Cardiac muscle cell (in vitro differentiated cells and primary cell): ENCODE data around the gene ADGB. TPM values are rescaled to one million over a fixed set of nuclear protein-coding genes. Genes with fewer than 3 reads are reported as not detected.

Experiments
- DNase-seq, 2 donors: peaks; one replicate each; pipeline versions ENCODE4 v3.0.0 to v3.0.0-alpha.2; 2010 to 2017; ENCODE audit warnings: low read depth in 1 of 2, low spot score in 1 of 2
- H3K27ac ChIP-seq: fragments of 200-600 bp; sonication (generic); 2 replicates; pipeline ENCODE4 v1.5.1; 2016
- H3K27me3 ChIP-seq: fragments of 200-600 bp; sonication (generic); 2 replicates; pipeline ENCODE4 v1.6.0; 2016; ENCODE audit warnings: control low read depth
- H3K36me3 ChIP-seq: fragments of 200-600 bp; sonication (generic); 2 replicates; pipeline ENCODE4 v1.5.1; 2016; ENCODE audit warnings: control low read depth
- H3K4me1 ChIP-seq: fragments of 200-600 bp; sonication (generic); 2 replicates; pipeline ENCODE4 v1.8.1; 2017; ENCODE audit warnings: low read depth, mild to moderate bottlenecking, mixed run types
- H3K4me3 ChIP-seq: fragments of 200-600 bp; sonication (generic); 2 replicates; pipeline ENCODE4 v1.5.1; 2016; ENCODE audit warnings: mild to moderate bottlenecking
- H3K9me3 ChIP-seq: fragments of 200-600 bp; sonication (generic); 2 replicates; pipeline ENCODE4 v1.5.1; 2017; ENCODE audit warnings: low read depth, mild to moderate bottlenecking, control low read depth
- CTCF ChIP-seq: IDR thresholded peaks from 2 replicates; pipeline ENCODE4 v1.5.1; 2012; ENCODE audit warnings: low read depth, mild to moderate bottlenecking, low read length
- polyA plus RNA-seq: library from polyadenylated mRNA; unstranded; fragments of >200 nt; fragmentation: Nextera tagmentation; extraction: Ambion mirVana; gene quantifications from 2 replicates; pipeline ENCODE4 v1.2.1, GENCODE V29; 2016
- total RNA-seq: library from RNA; depleted of rRNA; stranded (reverse); fragments of >200 nt; gene quantifications from 2 replicates; pipeline ENCODE4 v1.2.3, GENCODE V29; 2016

The ADGB gene
- total and polyA plus RNA-seq, 2 experiments from 2014 or later: not detected

- Histone ChIP-seq H3K4me3 (no peak overlapping the region), H3K4me1 (no peaks in the 10 kb centered on the region), H3K9me3 (no peaks in the 10 kb centered on the region), H3K36me3 (no peaks in the 10 kb centered on the region), H3K27me3 (no peaks in the 10 kb centered on the region), H3K27ac (no peak overlapping the region)
- no peak for DNase-seq
- TF ChIP-seq CTCF: no peak
Observed at GRCh38 chr6:146635165-146635564, 36.4 kb downstream of the ADGB start.

- no peak overlapping the region for H3K4me3 ChIP-seq
- DNase-seq: no peak
- no peaks in the 10 kb centered on the region for H3K9me3 ChIP-seq
- no peaks in the 10 kb centered on the region for H3K4me1 ChIP-seq
- no peaks in the 10 kb centered on the region for H3K36me3 ChIP-seq
- H3K27ac ChIP-seq: no peak overlapping the region
- TF ChIP-seq CTCF: no peak
- no peaks in the 10 kb centered on the region for H3K27me3 ChIP-seq
Observed at GRCh38 chr6:146636481-146636880, 37.7 kb downstream of the ADGB start.

- Histone ChIP-seq H3K4me1 (no peaks in the 10 kb centered on the region), H3K9me3 (no peaks in the 10 kb centered on the region)
Observed at GRCh38 chr6:146642921-146643320, 44.1 kb downstream of the ADGB start.

DNA sequence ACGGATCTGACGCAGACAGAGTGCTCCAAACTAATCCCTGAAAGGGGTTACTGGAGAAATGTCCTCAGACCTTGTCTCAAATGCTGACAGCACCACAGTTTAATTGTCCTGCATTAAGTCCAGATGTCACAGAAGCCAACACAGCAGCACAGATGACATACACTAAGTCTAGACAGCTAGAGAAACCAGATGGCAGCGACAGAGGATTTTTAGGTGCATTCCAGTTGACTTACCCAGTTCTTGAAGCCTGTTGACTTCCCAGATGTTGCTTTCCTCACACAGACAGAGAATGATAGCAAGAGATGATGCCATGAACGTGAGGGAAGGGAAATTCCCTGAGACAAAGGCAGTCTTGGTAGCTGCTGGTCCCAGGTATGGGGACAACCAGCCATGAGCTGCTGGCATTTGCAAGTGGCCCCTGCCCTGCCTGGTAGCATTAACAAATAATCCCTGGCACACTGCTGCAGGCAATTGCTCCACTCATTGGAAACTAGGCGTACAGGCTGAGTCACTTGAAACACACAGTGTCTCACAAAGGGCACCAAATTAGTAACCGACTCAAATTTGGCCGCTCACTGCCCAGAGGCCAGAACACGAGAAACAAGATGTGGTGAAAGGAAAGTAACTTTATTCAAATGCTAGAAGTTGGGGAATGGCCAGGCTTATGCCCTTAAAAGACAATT is 52.2 kb downstream of the ADGB start:
- DNase-seq: no peak
- H3K4me3 ChIP-seq: no peak overlapping the region
- no peaks in the 10 kb centered on the region for H3K9me3 ChIP-seq
- no peak for TF ChIP-seq CTCF
- H3K4me1 ChIP-seq: no peaks in the 10 kb centered on the region
- no peak overlapping the region for H3K27ac ChIP-seq
- no peaks in the 10 kb centered on the region for H3K27me3 ChIP-seq
- H3K36me3 ChIP-seq: no peaks in the 10 kb centered on the region

More at GRCh38 chr6:146642921-146643320, 44.1 kb downstream of the ADGB start:
- Histone ChIP-seq H3K36me3 (no peaks in the 10 kb centered on the region), H3K4me3 (no peak overlapping the region), H3K27me3 (no peaks in the 10 kb centered on the region), H3K27ac (no peak overlapping the region)
- TF ChIP-seq CTCF: no peak
- no peak for DNase-seq

DNA sequence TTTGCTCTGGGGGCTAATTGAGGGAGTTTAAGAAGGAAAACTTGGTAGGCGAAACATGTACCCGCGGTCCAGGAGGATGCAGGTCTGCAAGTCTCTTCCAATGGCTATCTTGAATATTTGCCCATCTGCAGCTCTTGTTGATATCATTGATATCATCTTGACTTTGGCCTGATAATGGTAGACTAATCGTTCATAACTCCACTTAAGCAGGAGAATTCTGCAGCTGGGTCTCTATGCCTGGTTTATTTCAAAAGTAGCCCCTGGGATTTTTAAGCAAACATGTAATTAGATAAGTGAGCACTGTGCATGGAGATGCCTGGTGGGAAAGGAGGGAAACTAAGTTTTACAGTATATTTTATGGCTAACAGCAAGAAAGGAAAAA is 52.7 kb downstream of the ADGB start:
- TF ChIP-seq CTCF: no peak
- Histone ChIP-seq H3K9me3 (no peaks in the 10 kb centered on the region), H3K36me3 (no peaks in the 10 kb centered on the region), H3K4me1 (no peaks in the 10 kb centered on the region), H3K27ac (no peak overlapping the region), H3K27me3 (no peaks in the 10 kb centered on the region), H3K4me3 (no peak overlapping the region)
- no peak for DNase-seq

DNA sequence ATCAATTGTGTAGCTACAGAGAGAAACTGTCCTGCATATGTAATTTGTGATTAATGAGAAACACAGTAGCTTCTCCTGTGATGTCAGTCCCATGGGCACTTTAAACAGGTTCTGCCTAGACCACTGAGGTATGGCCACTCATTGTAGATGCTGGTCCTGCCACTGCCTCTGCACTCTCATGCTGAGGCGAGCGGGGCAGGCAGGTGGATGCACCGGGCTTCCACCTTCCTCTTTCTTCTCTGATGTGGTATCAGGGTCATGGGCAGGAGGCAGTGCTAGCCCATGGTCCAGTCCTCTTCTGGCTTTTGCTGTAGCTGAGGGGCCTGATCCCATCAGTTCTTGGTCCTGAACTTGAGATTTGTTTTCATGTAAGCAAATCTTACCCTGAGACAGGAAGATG is 58.7 kb downstream of the ADGB start:
- H3K27me3 ChIP-seq: no peaks in the 10 kb centered on the region
- no peaks in the 10 kb centered on the region for H3K36me3 ChIP-seq
- no peak for TF ChIP-seq CTCF
- H3K4me1 ChIP-seq: no peaks in the 10 kb centered on the region
- H3K27ac ChIP-seq: no peak overlapping the region
- no peak for DNase-seq
- no peaks in the 10 kb centered on the region for H3K9me3 ChIP-seq
- no peak overlapping the region for H3K4me3 ChIP-seq
